ENCODE results near the gene NPLOC4. TPM values are rescaled to one million over a fixed set of nuclear protein-coding genes. Genes with fewer than 3 reads are reported as not detected.

NPLOC4 gene
- total and polyA plus RNA-seq, 2 of the 13 experiments (the other 11 are each of a cell fraction or from before 2014, with no cell fraction given) = 57.0 to 97.0 TPM

- TF ChIP-seq HOXA5 (CRISPR knock-in tag; IDR thresholded peaks at IDR 0.05) (no peak), KLF12 (CRISPR knock-in tag; IDR thresholded peaks at IDR 0.05; ENCODE audit: borderline replicate concordance) (no peak), HIC2 (CRISPR knock-in tag; IDR thresholded peaks at IDR 0.05; ENCODE audit: low read depth) (no peak), TOE1 (CRISPR knock-in tag; IDR thresholded peaks at IDR 0.05) (no peak), HDAC2 (CRISPR knock-in tag; IDR thresholded peaks at IDR 0.05) (peak; percentile 73; the same call in 1 of the 2 replicates), RBM22 (optimal IDR thresholded peaks at IDR 0.05; ENCODE audit: low read length) (no peak), FOXC1 (CRISPR knock-in tag; IDR thresholded peaks at IDR 0.05; ENCODE audit: borderline replicate concordance) (no peak), ZNF781 (CRISPR knock-in tag; IDR thresholded peaks at IDR 0.05; ENCODE audit: borderline replicate concordance, not compliant biosample characterization) (no peak), FOXM1 (CRISPR knock-in tag; IDR thresholded peaks at IDR 0.05) (no peak), ZNF34 (CRISPR knock-in tag; IDR thresholded peaks at IDR 0.05; ENCODE audit: borderline replicate concordance) (no peak), MED13 (CRISPR knock-in tag; IDR thresholded peaks at IDR 0.05) (no peak), HNRNPL (IDR thresholded peaks at IDR 0.05; ENCODE audit: low read depth, low read length) (0 out of 2 replicates have a peak, but pooled peaks have one; percentile 11), MBNL3 (CRISPR knock-in tag; conservative IDR thresholded peaks at IDR 0.05) (no peak), ZNF891 (CRISPR knock-in tag; IDR thresholded peaks at IDR 0.05) (no peak; the same call in 1 of the 2 replicates), CREBL2 (CRISPR knock-in tag; IDR thresholded peaks at IDR 0.05; ENCODE audit: borderline replicate concordance) (no peak), KLF11 (CRISPR knock-in tag; IDR thresholded peaks at IDR 0.05) (no peak), HDAC6 (IDR thresholded peaks at IDR 0.05; ENCODE audit: low read depth, low read length) (no peak), YY1 (IDR thresholded peaks at IDR 0.05; ENCODE audit: insufficient read depth, insufficient replicate concordance, low read depth, low read length) (no peak), SRY (CRISPR knock-in tag; IDR thresholded peaks at IDR 0.05) (peak; percentile 51; the same call in 1 of the 2 replicates), RARG (CRISPR knock-in tag; IDR thresholded peaks at IDR 0.05; ENCODE audit: low read depth) (no peak), ERF (CRISPR knock-in tag; IDR thresholded peaks at IDR 0.05) (no peak), PITX1 (CRISPR knock-in tag; IDR thresholded peaks at IDR 0.05) (peak; percentile 87), FOXK2 (IDR thresholded peaks at IDR 0.05) (no peak), ZFP1 (CRISPR knock-in tag; IDR thresholded peaks at IDR 0.05) (no peak), SP1 (IDR thresholded peaks at IDR 0.05) (no peak), SP1 (CRISPR knock-in tag; IDR thresholded peaks at IDR 0.05) (no peak), ZNF564 (CRISPR knock-in tag; IDR thresholded peaks at IDR 0.05) (no peak), THRA (CRISPR knock-in tag; IDR thresholded peaks at IDR 0.05; ENCODE audit: borderline replicate concordance) (peak; percentile 83; the same call in 1 of the 2 replicates), NPAS2 (CRISPR knock-in tag; IDR thresholded peaks at IDR 0.05; ENCODE audit: borderline replicate concordance) (no peak), ZNF354B (CRISPR knock-in tag; IDR thresholded peaks at IDR 0.05) (no peak)
Observed at GRCh38 chr17:81655378-81656117, 18.6 kb upstream of the NPLOC4 start (continued).

All from HepG2 (cell line).